ENCODE data around the gene USP53.
"Not testable (repeated sequence)": the region's sequence is repeated elsewhere in the genome, so short reads cannot be mapped to it uniquely, and the experiment has no call there.

USP53 gene

GRCh38 chr4:119240128-119240527, 27.6 kb downstream of the USP53 start:
- in situ Hi-C loops (cut with HindIII; ENCODE audit: low sequenced_read_pairs) = no loop called here
- DNase-seq (ENCODE audit: low read depth, low spot score) = no peak
- H3K4me3 ChIP-seq (ENCODE audit: low read depth, low read length) = no peak overlapping the region
- TF ChIP-seq CTCF (IDR thresholded peaks at IDR 0.05; ENCODE audit: low read depth, low read length) = no peak

- no peak overlapping the region for H3K4me3 ChIP-seq (ENCODE audit: low read depth, low read length)
- no peak for TF ChIP-seq CTCF (IDR thresholded peaks at IDR 0.05; ENCODE audit: low read depth, low read length)
- no peak for DNase-seq (ENCODE audit: low read depth, low spot score)
- in situ Hi-C loops (cut with HindIII; ENCODE audit: low sequenced_read_pairs) = no loop called here
These were observed 28.1 kb downstream of the USP53 start for GRCh38 chr4:119240568-119240967.

- DNase-seq (ENCODE audit: low read depth, low spot score) = no peak
- no peak for TF ChIP-seq CTCF (IDR thresholded peaks at IDR 0.05; ENCODE audit: low read depth, low read length)
- in situ Hi-C loops (cut with HindIII; ENCODE audit: low sequenced_read_pairs) = no loop called here
- H3K4me3 ChIP-seq (ENCODE audit: low read depth, low read length) = no peak overlapping the region
These were observed 29.9 kb downstream of the USP53 start for GRCh38 chr4:119242417-119242816.

- no peak for TF ChIP-seq CTCF (IDR thresholded peaks at IDR 0.05; ENCODE audit: low read depth, low read length)
- DNase-seq (ENCODE audit: low read depth, low spot score) = no peak
- H3K4me3 ChIP-seq (ENCODE audit: low read depth, low read length) = no peak overlapping the region
- in situ Hi-C loops (cut with HindIII; ENCODE audit: low sequenced_read_pairs) = no loop called here
These were observed 31.4 kb downstream of the USP53 start for GRCh38 chr4:119243868-119244267.

- TF ChIP-seq CTCF (IDR thresholded peaks at IDR 0.05; ENCODE audit: low read depth, low read length) = no peak
- H3K4me3 ChIP-seq (ENCODE audit: low read depth, low read length) = no peak overlapping the region
- no peak for DNase-seq (ENCODE audit: low read depth, low spot score)
- in situ Hi-C loops (cut with HindIII; ENCODE audit: low sequenced_read_pairs) = no loop called here
These were observed 31.8 kb downstream of the USP53 start for GRCh38 chr4:119244344-119244743.

GRCh38 chr4:119244832-119245231, 32.3 kb downstream of the USP53 start:
- in situ Hi-C loops (cut with HindIII; ENCODE audit: low sequenced_read_pairs) = no loop called here
- no peak for DNase-seq (ENCODE audit: low read depth, low spot score)
- H3K4me3 ChIP-seq (ENCODE audit: low read depth, low read length) = no peak overlapping the region
- TF ChIP-seq CTCF (IDR thresholded peaks at IDR 0.05; ENCODE audit: low read depth, low read length) = no peak

- H3K4me3 ChIP-seq (ENCODE audit: low read depth, low read length) = no peak overlapping the region
- in situ Hi-C loops (cut with HindIII; ENCODE audit: low sequenced_read_pairs) = no loop called here
- DNase-seq (ENCODE audit: low read depth, low spot score) = no peak
- TF ChIP-seq CTCF (IDR thresholded peaks at IDR 0.05; ENCODE audit: low read depth, low read length) = no peak
These were observed 33.7 kb downstream of the USP53 start for GRCh38 chr4:119246177-119246733.

- in situ Hi-C loops (cut with HindIII; ENCODE audit: low sequenced_read_pairs); H3K4me3 ChIP-seq (ENCODE audit: low read depth, low read length); DNase-seq (ENCODE audit: low read depth, low spot score): not testable (repeated sequence)
These were observed 38.5 kb downstream of the USP53 start for GRCh38 chr4:119251037-119251436.

- in situ Hi-C loops (cut with HindIII; ENCODE audit: low sequenced_read_pairs); DNase-seq (ENCODE audit: low read depth, low spot score); H3K4me3 ChIP-seq (ENCODE audit: low read depth, low read length): not testable (repeated sequence)
These were observed 42.7 kb downstream of the USP53 start for GRCh38 chr4:119255223-119255622.
